Tibial nerve (tissue), 4 donors: ENCODE results near the gene GAL3ST1. TPM values are rescaled to one million over a fixed set of nuclear protein-coding genes. Genes with fewer than 3 reads are reported as not detected.

Experiments used
- DNase-seq, 2 donors: peaks; one replicate each; pipeline ENCODE4 v3.0.0-alpha.2; 2019; ENCODE audit warnings: low spot score in 2 of 2
- H3K27ac ChIP-seq, 4 donors: fragments of 200-600 bp; sonication (generic) in 3 of 4; one replicate each; pipeline ENCODE4 v1.5.1; 2017 to 2019; ENCODE audit warnings: mild to moderate bottlenecking in 1 of 4
- H3K27me3 ChIP-seq, 2 donors: fragments of 200-600 bp; sonication (generic) in 1 of 2; one replicate each; pipeline versions ENCODE4 v1.5.1 to v1.6.0; 2017 to 2019
- H3K36me3 ChIP-seq, 3 donors: fragments of 200-600 bp; sonication (generic); one replicate each; pipeline ENCODE4 v1.5.1; 2018 to 2019
- H3K4me1 ChIP-seq, 4 donors: fragments of 200-600 bp; sonication (generic) in 3 of 4; one replicate each; pipeline ENCODE4 v1.5.1; 2017 to 2019
- H3K4me3 ChIP-seq, 4 donors: fragments of 200-600 bp; sonication (generic) in 3 of 4; one replicate each; pipeline ENCODE4 v1.5.1; 2017 to 2019; ENCODE audit warnings: mild to moderate bottlenecking in 1 of 4, moderate library complexity in 1 of 4
- H3K9me3 ChIP-seq, 4 donors: fragments of 200-600 bp; sonication (generic) in 3 of 4; one replicate each; pipeline ENCODE4 v1.5.1; 2017 to 2019
- CTCF ChIP-seq, 5 experiments: fragments of 200-600 bp in 3 of 5; fragments of 450-650 bp in 2 of 5; sonication (generic) in 3 of 5; IDR thresholded peaks; one replicate each; pipeline ENCODE4 v1.5.1; 2016 to 2019; ENCODE audit warnings: antibody characterized with exemption in 5 of 5, mild to moderate bottlenecking in 3 of 5, moderate library complexity in 2 of 5
- EP300 ChIP-seq, 2 donors: sonication (generic); formaldehyde crosslinking; IDR thresholded peaks; one replicate each; pipeline ENCODE4 v1.6.1; 2017; ENCODE audit warnings: antibody characterized with exemption in 2 of 2, mild to moderate bottlenecking in 1 of 2
- POLR2A ChIP-seq, 2 donors: fragments of 450-650 bp; IDR thresholded peaks; one replicate each; pipeline ENCODE4 v1.6.1; 2017; ENCODE audit warnings: antibody characterized with exemption in 2 of 2, mild to moderate bottlenecking in 2 of 2, moderate library complexity in 2 of 2
- WGBS, 2 donors: methylation state at CpG; one replicate each; pipeline ENCODE4 v1.1.5; 2018; 5-methylcytosine and 5-hydroxymethylcytosine counted together
- total RNA-seq, 4 donors: library from RNA; depleted of rRNA; stranded (reverse); fragments of >200 nt; gene quantifications; one replicate each; pipeline ENCODE4 v1.1.0, GENCODE V29; 2016

GAL3ST1 gene
- total RNA-seq, 4 donors from 2014 or later, result 17.4 to 22.2 (median 18.8) TPM

- no peak overlapping the region for H3K27ac ChIP-seq
- peaks cover 0 to 6% (median 0%) of the 10 kb centered on the region in 4 donors for H3K4me1 ChIP-seq
- DNase-seq, result no peak
- H3K27me3 ChIP-seq, result no peaks in the 10 kb centered on the region
- no peaks in the 10 kb centered on the region for H3K9me3 ChIP-seq
- 61 to 65% methylated on average over 7 of the region's 7 CpGs for WGBS, 2 donors
- H3K36me3 ChIP-seq, result peaks cover 0 to 11% (median 0%) of the 10 kb centered on the region in 3 donors
- TF ChIP-seq CTCF (IDR thresholded peaks at IDR 0.05) (no peak), EP300 (IDR thresholded peaks at IDR 0.05) (no peak), POLR2A (IDR thresholded peaks at IDR 0.05) (no peak)
- no peak overlapping the region for H3K4me3 ChIP-seq
These were observed 8.3 kb downstream of the GAL3ST1 start for GRCh38 chr22:30566125-30566524.

GRCh38 chr22:30565341-30565740 is 9.1 kb downstream of the GAL3ST1 start:
- Histone ChIP-seq H3K4me3 (no peak overlapping the region), H3K27ac (peak overlapping the region in 1 of 4 donors; percentile 35), H3K27me3 (no peaks in the 10 kb centered on the region), H3K9me3 (no peaks in the 10 kb centered on the region), H3K36me3 (peaks cover 0 to 11% (median 0%) of the 10 kb centered on the region in 3 donors), H3K4me1 (no peaks in the 10 kb centered on the region)
- 88% methylated on average over 4 of the region's 4 CpGs for WGBS, 2 donors
- no peak for DNase-seq
- no peak for TF ChIP-seq POLR2A (IDR thresholded peaks at IDR 0.05)
- no peak for TF ChIP-seq EP300 (IDR thresholded peaks at IDR 0.05)
- no peak for TF ChIP-seq CTCF (IDR thresholded peaks at IDR 0.05)

- H3K36me3 ChIP-seq, result peaks cover 0 to 11% (median 0%) of the 10 kb centered on the region in 3 donors
- H3K4me1 ChIP-seq, result no peaks in the 10 kb centered on the region
- no peaks in the 10 kb centered on the region for H3K27me3 ChIP-seq
- WGBS, 2 donors, result 19 to 31% methylated on average over 3 of the region's 3 CpGs
- H3K4me3 ChIP-seq, result no peak overlapping the region
- peak overlapping the region in 1 of 4 donors; percentile 30 for H3K27ac ChIP-seq
- H3K9me3 ChIP-seq, result no peaks in the 10 kb centered on the region
- no peak for DNase-seq
- TF ChIP-seq POLR2A (IDR thresholded peaks at IDR 0.05) (no peak), CTCF (IDR thresholded peaks at IDR 0.05) (no peak), EP300 (IDR thresholded peaks at IDR 0.05) (no peak)
These were observed 9.7 kb downstream of the GAL3ST1 start for GRCh38 chr22:30564761-30565119.

- no peak for DNase-seq
- H3K4me3 ChIP-seq, result no peak overlapping the region
- TF ChIP-seq POLR2A (IDR thresholded peaks at IDR 0.05), result no peak
- TF ChIP-seq EP300 (IDR thresholded peaks at IDR 0.05), result no peak
- H3K9me3 ChIP-seq, result no peaks in the 10 kb centered on the region
- no peaks in the 10 kb centered on the region for H3K4me1 ChIP-seq
- whole genome bisulfite sequencing, 2 donors, result 60 to 61% methylated on average over 7 to 8 of the region's 8 CpGs
- no peaks in the 10 kb centered on the region for H3K27me3 ChIP-seq
- peaks cover 0 to 11% (median 0%) of the 10 kb centered on the region in 3 donors for H3K36me3 ChIP-seq
- peak overlapping the region in 2 of 4 donors; percentile 11 to 30 for H3K27ac ChIP-seq
These were observed 10.3 kb downstream of the GAL3ST1 start for GRCh38 chr22:30564045-30564760.

- Histone ChIP-seq H3K36me3 (peaks cover 0 to 5% (median 0%) of the 10 kb centered on the region in 3 donors), H3K4me3 (no peak overlapping the region), H3K4me1 (no peaks in the 10 kb centered on the region), H3K27ac (no peak overlapping the region), H3K9me3 (no peaks in the 10 kb centered on the region), H3K27me3 (no peaks in the 10 kb centered on the region)
- no peak for DNase-seq
- TF ChIP-seq POLR2A (IDR thresholded peaks at IDR 0.05), result no peak
- no peak for TF ChIP-seq CTCF (IDR thresholded peaks at IDR 0.05)
- no peak for TF ChIP-seq EP300 (IDR thresholded peaks at IDR 0.05)
- WGBS, 2 donors, result 88% methylated on average over 6 of the region's 6 CpGs
These were observed 12.1 kb downstream of the GAL3ST1 start for GRCh38 chr22:30562366-30562765.
